Renal pelvis (tissue), 12 donors: ENCODE results near the gene MOSMO. TPM values are rescaled to one million over a fixed set of nuclear protein-coding genes. Genes with fewer than 3 reads are reported as not detected.

Experiments used
- DNase-seq: peaks from one replicate; pipeline ENCODE4 v3.0.0-alpha.2; 2013
- long read RNA-seq, 16 experiments: transcript quantifications; one replicate each; lab custom pipeline, GENCODE V29; 2026
- polyA plus RNA-seq, 3 donors: library from polyadenylated mRNA; unstranded; fragments of 120-200 nt; gene quantifications; one replicate each; pipeline ENCODE4 v1.2.1, GENCODE V29; 2013; ENCODE audit not compliant: insufficient read length in 3 of 3

Gene MOSMO
- 10 to 100 TPM; 15.4 to 22.9 (median 22.8) TPM for polyA plus RNA-seq
- long read RNA-seq, donor 1, full-length matches to known transcripts = 4 of 4 reads
- long read RNA-seq, donor 1, partial matches to known transcripts = 0 of 4 reads
- long read RNA-seq, donor 1, other reads (novel, unspliced or antisense) = 0 of 4 reads
- long read RNA-seq, donor 2, full-length matches to known transcripts = 4 of 4 reads
- long read RNA-seq, donor 2, partial matches to known transcripts = 0 of 4 reads
- long read RNA-seq, donor 2, other reads (novel, unspliced or antisense) = 0 of 4 reads
- long read RNA-seq, donor 3, full-length matches to known transcripts = 1 of 1 reads
- long read RNA-seq, donor 3, partial matches to known transcripts = 0 of 1 reads
- long read RNA-seq, donor 3, other reads (novel, unspliced or antisense) = 0 of 1 reads
- long read RNA-seq, donor 4 = 0 reads
- long read RNA-seq, donor 5, full-length matches to known transcripts = 2 of 2 reads
- long read RNA-seq, donor 5, partial matches to known transcripts = 0 of 2 reads
- long read RNA-seq, donor 5, other reads (novel, unspliced or antisense) = 0 of 2 reads
- long read RNA-seq, donor 6, full-length matches to known transcripts = 7 of 7 reads
- long read RNA-seq, donor 6, partial matches to known transcripts = 0 of 7 reads
- long read RNA-seq, donor 6, other reads (novel, unspliced or antisense) = 0 of 7 reads
- long read RNA-seq, donor 7, full-length matches to known transcripts = 6 of 6 reads
- long read RNA-seq, donor 7, partial matches to known transcripts = 0 of 6 reads
- long read RNA-seq, donor 7, other reads (novel, unspliced or antisense) = 0 of 6 reads
- long read RNA-seq, donor 8, full-length matches to known transcripts = 3 of 3 reads
- long read RNA-seq, donor 8, partial matches to known transcripts = 0 of 3 reads
- long read RNA-seq, donor 8, other reads (novel, unspliced or antisense) = 0 of 3 reads
- long read RNA-seq, donor 9, full-length matches to known transcripts = 4 of 4 reads
- long read RNA-seq, donor 9, partial matches to known transcripts = 0 of 4 reads
- long read RNA-seq, donor 9, other reads (novel, unspliced or antisense) = 0 of 4 reads
- long read RNA-seq, donor 10, full-length matches to known transcripts = 8 of 8 reads
- long read RNA-seq, donor 10, partial matches to known transcripts = 0 of 8 reads
- long read RNA-seq, donor 10, other reads (novel, unspliced or antisense) = 0 of 8 reads
- long read RNA-seq, donor 11, full-length matches to known transcripts = 1 of 1 reads
- long read RNA-seq, donor 11, partial matches to known transcripts = 0 of 1 reads
- long read RNA-seq, donor 11, other reads (novel, unspliced or antisense) = 0 of 1 reads
- long read RNA-seq, donor 12, full-length matches to known transcripts = 9 of 9 reads
- long read RNA-seq, donor 12, partial matches to known transcripts = 0 of 9 reads
- long read RNA-seq, donor 12, other reads (novel, unspliced or antisense) = 0 of 9 reads
- long read RNA-seq, donor 13, full-length matches to known transcripts = 5 of 5 reads
- long read RNA-seq, donor 13, partial matches to known transcripts = 0 of 5 reads
- long read RNA-seq, donor 13, other reads (novel, unspliced or antisense) = 0 of 5 reads
- long read RNA-seq, donor 14 = 0 reads
- long read RNA-seq, donor 15 = 0 reads
- long read RNA-seq, donor 16, full-length matches to known transcripts = 6 of 6 reads
- long read RNA-seq, donor 16, partial matches to known transcripts = 0 of 6 reads
- long read RNA-seq, donor 16, other reads (novel, unspliced or antisense) = 0 of 6 reads

DNA sequence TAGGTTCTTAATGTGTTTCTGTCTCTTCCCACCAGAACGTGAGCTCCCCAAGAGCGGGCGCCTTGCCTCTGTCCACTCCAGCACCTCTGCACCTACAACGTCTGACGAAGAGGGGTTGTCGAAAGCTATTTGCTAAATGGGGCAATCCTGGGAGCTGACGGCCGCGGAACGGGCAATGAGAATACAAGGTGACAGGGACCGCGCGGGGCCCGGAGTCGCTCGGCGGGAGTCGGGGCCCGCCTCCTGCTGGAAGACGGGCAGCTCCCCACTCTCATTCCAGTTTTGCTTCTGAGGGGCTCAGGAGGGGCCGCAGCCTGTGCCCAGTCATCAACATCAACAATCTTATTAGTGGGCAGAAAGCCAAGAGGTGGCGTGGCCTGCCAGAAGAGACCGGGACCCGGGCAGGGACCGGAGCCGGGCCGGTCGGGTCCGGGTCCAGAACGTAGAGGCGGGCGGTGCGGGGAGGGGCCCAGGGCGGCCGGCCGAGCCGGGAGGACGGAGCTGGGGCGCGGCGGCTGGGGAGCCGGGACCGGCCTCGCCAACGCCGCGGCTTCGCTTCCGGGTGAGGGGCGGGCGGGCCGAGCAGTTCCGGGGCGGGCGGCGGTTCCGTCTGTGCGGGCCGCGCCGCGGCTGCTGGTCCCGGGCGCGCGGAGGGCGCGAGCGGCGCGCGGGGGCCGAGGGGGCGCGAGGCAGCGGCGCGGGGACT lies at the start of gene MOSMO:
MOSMO (plus strand) TSS at position 603 of the 706 bp plus-strand sequence. CDS start 191 bp downstream, outside the sequence.
- no peak for DNase-seq

DNA sequence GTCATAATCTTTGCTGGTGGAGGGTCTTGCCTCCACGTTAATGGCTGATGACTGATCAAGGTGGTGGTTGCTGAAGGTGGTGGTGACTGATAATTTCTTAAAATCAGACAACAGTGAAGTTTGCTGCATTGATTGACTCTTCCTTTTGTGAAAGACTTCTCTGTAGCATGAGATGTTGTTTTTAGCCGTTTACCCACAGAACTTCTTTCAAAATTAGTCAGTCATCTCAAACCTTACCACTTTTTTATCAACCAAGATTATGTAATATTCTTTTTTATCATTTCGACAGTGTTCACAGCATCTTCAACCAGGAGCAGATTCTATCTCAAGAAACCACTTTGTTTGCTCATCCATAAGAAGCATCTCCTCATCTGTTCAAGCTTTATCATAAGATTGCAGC lies 48.9 kb upstream of the MOSMO start:
- DNase-seq = no peak

DNA sequence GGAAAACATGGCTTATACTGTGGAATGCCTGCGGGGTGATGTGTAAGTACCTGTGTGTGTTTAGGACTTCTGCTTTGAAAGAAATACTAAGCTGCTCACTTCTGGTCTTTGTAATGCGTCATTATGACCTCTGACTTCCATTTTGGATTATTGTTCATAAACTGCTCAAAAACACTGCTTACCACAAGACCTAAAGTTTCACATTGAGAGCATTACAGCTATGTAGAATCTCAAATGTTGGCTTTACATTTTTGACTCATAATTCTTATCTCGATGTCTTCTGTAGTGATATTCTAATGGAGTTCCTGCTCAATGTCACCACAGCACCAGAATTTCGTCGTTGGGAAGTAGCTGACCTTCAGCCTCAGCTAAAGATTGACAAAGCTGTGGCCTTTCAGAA lies 45.4 kb upstream of the MOSMO start:
- DNase-seq = no peak

DNA sequence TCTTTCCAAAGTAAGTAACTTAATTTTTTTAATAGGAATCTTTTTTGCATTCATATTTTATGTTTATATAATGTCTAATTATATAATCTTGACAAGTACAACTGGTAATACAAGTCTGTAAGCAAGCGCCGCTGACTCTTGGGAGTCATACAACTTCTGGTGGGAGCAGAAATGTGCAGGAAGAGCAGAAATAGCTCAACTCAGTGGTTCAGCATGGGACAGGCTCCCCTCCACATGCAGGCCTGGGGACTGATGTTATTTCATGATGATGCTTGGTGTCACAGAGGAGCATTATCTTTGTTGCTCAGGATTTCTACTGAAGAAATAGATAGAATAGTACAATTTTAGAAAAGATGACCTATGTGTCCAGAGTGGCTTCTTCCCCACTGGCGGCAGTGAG lies 44.0 kb upstream of the MOSMO start:
- no peak for DNase-seq

DNA sequence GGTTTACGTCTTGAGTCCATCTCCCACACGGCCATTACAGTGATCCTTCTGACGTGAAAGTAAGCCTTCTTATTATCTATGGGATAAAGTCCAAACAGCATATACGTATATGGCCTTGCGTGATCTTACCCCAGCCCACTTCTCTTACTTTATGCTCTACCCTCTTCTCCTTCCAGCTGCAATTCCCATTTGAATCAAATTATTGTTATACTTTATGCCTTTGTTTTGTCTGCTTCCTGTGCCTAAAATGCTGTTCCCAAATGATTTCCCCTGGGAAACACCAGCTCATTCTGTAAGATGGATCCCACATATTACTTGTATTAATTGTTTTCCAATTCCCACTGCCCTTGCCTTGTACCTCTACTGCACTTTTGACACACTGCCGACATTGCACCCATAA lies 43.6 kb upstream of the MOSMO start:
- no peak for DNase-seq

DNA sequence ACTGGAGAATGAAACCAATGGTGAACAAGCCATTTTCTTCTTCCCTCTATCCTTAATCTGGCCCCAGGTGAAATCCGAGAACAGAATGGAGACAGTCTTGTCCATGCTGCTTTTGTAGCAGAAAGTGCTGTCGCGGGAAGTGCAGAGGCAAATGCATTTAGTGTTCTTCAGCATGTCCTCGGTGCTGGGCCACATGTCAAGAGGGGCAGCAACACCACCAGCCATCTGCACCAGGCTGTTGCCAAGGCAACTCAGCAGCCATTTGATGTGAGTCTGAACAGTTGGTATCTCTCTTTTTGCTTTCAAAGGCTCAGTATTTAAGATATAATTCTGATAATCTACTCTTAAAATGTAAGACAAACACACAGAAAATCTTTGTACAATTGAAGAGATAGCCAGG lies 36.1 kb upstream of the MOSMO start:
- DNase-seq = no peak

DNA sequence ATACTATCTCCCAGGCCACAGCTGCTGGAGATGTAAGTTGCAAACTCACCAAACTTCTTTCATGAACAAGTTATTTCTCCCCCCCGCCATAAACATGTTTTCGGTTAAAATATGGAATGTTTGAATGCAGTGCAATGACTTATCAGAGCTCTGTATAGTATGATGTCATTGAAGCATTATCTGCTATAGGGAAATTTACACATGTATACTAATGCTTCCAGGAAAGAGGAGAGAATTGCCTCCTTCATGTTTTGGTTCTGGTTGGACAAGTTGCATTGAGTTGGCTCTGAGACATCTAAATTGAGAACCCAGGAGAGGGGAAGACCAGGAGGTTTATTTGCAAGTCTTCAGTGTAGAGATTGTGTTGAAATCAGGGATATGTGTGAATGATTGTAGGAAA lies 34.0 kb upstream of the MOSMO start:
- DNase-seq = no peak

DNA sequence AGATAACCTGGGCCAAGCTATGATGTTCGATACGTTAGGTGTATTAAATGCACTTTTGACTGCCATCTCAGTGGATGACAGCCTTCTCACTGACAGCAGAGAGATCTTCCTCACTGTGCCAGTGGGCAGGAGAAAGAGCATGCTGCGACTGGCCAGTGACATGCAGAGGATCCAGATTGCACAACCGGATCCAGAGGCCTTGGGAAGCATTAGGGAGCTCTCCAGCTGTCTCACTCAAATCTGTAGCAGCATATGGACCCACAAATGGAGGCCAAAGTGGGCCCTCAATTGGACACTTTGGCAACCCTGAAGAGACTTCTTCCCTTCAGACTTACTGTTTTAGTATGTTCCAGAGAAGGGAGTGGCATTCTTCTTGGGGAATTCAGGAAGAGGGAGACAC lies 27.9 kb upstream of the MOSMO start:
- no peak for DNase-seq

DNA sequence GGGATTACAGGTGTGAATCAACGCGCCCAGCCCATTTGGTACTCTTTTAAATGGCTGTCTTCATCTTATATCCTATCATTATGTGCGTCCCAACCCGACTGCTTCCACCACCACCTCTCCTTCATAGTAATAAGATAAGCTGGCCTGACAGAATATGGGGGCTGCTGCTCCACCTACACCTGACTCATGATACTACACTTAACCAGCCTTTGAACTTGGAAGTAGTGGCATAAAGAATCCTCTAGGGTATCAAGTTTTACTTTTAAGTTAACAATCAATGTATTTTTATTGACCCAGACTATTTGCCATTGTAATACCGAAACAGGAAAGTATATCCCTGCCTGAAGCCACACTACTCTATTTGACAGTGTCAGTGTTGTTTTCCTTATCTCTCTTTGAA lies 25.8 kb upstream of the MOSMO start:
- DNase-seq = no peak

DNA sequence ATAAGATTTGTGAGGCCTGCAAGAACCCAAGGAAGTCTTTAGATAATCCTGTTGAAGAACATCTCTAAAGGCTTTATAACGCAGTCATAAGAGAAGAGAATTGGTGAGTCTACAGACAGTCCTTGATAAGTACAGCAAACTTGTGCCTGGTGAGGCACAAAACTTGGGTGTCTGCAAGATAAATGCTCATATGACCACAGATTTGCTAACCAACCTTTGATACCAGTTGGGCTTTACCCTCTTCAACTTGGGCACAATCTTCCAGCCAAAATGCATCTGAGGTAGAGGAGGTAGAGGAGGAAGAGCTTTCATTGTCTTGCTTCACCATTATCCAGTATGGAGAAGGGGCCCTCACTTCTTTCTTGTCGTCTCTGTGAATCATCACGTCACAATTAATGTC lies 23.8 kb upstream of the MOSMO start:
- no peak for DNase-seq

DNA sequence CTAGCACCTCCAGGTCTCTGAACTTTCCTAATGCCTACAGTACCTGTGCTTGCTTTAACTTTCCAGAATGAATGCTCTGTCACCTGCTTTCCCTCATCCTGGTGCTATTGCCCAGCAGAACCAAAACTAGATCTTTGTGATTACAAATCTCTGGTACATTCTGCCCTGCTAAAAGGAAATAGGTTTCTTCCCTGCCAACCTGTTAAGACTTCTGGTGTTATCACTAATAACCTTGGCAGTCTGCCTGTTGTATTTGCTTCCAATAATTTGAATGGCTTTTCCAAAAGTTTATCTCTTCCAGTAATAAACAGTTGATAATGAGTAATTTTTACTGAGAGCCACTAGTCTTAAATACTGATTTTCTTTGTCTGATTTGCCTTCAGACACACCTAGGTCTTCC lies 22.4 kb upstream of the MOSMO start:
- DNase-seq = no peak

DNA sequence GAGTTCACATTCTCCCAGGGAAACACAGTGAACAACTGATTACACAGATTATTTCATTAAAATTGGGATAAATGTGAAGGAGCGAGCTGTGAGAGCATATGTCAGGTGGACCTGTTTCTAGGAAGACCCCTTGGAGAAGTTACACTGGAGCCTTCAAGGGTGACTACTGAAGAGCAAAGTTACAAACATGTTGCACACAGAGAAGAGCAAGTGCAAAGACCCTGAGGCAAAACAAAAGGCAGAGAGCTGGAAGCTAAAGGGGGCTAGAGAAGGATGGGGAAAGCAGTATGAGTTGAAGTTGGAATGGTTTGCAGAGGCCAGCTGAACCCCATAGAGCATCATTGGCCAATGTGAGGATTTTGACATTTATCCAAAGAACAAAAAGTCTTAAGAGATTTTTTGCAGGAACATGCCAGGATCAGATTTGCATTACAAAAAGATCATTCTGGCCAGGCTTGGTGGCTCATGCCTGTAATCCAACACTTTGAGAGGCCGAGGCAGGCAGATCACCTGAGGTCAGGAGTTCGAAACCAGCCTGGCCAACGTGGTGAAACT lies 21.1 kb upstream of the MOSMO start:
- DNase-seq = no peak

DNA sequence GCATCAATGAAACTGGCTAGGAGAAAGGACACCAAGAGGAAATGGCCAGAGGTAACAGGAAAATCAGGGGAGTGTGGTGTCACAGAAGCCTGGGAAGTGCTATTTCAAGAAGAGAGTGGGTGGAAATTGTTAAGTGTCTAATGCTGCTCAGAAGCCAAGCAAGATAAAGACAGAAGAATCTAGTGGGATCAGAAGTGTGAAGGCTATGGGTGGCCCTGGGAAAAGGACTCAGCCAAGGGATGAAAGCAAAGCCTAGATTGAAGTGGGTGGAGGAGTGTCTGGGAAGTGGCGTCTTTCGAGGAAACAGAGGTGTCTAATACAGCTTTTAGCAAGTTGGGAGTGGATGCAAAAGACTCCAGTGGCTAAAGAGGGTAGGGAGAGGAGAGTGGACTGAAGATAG lies 20.4 kb upstream of the MOSMO start:
- no peak for DNase-seq

DNA sequence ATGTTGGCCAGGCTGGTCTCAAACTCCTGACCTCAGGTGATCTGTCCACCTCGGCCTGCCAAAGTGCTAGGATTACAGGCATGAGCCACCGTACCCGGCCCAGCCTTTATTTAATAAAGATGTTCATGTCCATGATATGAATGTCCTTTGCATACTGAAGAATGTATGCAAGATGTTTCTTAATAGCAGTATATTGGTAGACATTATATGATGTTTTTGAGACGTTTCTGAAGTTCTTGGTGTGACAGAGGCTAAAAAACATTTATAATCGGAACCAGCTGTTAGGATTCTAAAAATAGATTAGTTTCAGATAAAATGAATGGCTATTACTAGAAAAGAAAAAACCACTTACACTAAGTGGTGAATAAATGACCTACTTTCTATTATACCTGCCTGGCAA lies 18.8 kb upstream of the MOSMO start:
- no peak for DNase-seq

DNA sequence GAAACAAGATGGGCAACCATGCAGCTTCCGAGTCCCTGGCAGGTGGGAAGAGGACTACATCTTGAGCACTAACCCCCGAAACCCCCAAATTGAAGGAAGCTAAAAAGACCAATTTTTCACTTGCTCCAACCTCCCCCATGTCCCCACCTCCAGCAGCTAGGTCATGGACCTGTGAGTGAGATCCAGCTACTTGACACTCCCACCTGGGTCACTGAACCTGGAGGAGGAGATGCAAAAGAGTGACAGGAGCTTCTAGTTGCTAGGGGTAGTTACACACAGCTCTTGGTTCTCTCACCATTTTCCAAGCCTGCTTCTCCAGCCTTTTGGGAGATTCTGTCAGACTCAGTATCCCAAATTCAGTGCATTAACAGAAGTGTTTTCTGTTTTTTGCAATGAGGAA lies 18.2 kb upstream of the MOSMO start:
- DNase-seq = no peak

DNA sequence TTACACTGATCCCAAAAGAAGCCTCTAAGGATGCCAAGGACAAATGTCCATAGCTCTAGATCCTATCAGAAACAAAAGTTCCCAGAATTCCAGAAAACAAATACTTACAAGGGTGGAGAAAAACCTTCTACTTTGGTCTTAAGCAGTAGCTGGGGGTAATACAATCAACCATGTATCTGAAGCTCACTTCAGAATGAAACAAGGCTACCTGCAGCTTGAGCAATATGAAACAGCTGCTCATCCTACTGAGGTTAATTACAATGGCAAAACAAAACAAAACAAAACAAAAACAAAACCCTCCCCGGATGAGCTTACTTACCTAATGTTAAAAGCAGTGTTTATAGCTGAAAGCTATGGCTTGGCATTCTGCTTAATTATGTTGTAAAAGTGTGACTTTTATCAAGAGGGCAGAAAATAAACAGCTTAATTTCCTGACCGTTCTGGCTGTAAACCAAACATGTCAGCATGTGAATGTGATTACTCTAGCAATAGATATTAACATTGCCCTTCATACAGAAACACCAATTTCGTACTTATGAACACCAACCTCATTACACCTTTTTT lies 17.4 kb upstream of the MOSMO start:
- no peak for DNase-seq

DNA sequence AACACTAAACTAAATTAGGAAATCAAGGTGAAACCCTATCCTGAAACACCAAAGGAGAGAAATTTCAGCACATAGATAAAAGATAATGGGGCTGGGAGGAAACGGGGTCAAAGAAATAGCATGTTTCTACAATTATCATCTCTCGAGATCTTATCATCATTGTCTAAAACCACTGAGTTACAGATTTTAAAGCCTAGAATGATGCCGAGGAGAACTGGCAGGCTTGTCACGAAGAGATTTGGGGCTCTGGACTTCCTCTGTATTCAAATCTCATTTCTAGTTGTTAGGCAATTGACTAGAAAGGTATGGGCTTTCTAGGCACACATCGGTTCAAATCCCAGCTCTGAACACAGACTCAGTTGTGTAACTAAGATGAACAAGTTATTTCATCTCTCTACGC lies 16.3 kb upstream of the MOSMO start:
- DNase-seq = no peak

DNA sequence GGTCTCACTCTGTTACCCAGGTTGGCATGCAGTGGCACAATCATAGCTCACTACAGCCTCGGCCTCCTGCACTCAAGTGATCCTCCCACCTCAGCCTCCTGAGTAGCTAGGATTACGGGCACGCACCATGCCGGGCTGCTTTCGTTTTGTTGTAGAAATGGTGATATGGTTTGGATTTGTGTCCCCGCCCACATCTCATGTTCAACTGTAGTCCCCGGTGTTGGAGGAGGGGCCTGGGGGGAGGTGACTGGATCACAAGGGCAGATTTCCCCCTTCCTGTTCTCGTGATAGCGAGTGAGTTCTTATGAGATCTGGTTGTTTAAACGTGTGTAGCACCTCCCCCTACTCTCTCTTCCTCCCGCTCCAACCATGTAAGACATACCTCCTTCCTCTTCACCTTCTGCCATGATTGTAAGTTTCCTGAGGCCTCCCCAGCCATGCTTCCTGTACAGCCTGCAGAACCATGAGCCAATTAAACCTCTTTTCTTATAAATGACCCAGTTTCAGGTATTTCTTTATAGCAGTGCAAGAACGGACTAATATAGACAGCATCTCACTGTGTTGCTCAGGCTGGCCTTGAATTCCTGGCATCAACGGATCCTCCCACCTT lies 12.9 kb upstream of the MOSMO start:
- DNase-seq = no peak

DNA sequence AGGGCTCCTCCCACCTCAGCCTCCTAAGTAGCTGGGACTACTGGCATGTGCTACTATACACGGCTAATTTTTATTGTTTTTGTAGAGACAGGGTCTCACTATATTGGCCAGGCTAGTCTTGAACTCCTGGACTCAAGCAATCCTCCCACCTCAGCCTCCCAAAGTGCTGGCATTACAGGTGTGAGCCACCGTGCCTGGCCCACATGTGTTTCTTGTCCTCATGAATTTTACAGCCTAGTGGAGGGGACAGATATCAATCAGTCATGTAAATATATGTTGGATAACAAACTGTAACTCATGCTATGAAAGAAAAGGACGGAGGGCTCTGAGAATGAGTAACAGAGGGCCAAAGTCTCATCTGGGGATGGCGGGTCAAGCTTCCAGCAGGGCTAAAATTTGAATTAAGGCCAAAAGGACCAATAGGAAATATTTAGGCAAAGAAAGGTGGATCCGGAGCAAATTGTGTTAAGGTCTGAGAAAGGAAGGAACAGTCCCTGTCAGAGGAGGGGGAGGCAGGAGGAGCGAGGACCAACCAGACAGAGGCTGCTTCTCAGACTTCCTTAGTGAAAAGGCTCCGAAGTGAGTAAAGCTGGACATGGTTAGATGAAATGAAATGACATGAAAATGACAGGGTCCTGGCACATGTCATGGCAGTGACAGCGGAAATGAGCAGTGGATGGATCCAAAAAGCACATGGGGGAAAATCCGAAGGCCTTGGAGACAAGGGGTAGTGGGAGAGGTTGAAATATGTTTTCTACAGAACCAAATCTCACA lies 10.8 kb upstream of the MOSMO start:
- DNase-seq = no peak
